GM12878 (cell line): ENCODE results near the gene CR2.

Experiments used
- BCLAF1 ChIP-seq: fragments of 450-650 bp; IDR thresholded peaks from 2 replicates; pipeline ENCODE4 v1.6.1; 2017; ENCODE audit warnings: antibody characterized with exemption, mild to moderate bottlenecking, moderate library complexity
- POLR2A ChIP-seq: IDR thresholded peaks from 2 replicates; pipeline ENCODE4 v1.6.1; 2011; ENCODE audit warnings: low read depth, mild to moderate bottlenecking, low read length
- ZNF687 ChIP-seq: fragments of 450-650 bp; IDR thresholded peaks from 2 replicates; pipeline ENCODE4 v1.6.1; 2017; ENCODE audit warnings: mild to moderate bottlenecking, moderate library complexity
- TF ChIP-seq, protein P1 (sequence below): IDR thresholded peaks from 2 replicates; pipeline ENCODE4 v1.6.1; 2012; ENCODE audit warnings: low read depth, low read length, improper control_type of control experiment

DNA sequence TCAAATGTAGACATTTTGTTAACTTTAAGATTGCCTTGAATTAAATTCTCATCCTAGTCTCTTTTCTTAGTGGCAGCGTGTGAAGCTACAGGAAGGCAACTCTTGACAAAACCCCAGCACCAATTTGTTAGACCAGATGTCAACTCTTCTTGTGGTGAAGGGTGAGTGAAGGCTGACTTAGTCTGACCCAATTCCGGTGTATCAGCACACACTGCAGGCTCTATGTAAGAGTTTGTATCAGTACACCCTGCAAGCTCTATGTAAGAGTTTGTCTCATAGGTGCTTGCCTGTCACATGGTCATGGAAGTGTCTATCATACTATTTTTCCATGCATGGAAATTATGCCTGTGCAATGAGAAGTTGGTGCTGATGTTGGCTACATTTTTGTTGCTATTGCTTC is 16.8 kb downstream of the CR2 start:
- TF ChIP-seq ZNF687, result no peak
- no peak for TF ChIP-seq POLR2A
- TF ChIP-seq, protein P1, sequence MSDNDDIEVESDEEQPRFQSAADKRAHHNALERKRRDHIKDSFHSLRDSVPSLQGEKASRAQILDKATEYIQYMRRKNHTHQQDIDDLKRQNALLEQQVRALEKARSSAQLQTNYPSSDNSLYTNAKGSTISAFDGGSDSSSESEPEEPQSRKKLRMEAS, result no peak
- TF ChIP-seq BCLAF1, result no peak
